Measurements from ENCODE around the gene PPME1. TPM values are rescaled to one million over a fixed set of nuclear protein-coding genes. Genes with fewer than 3 reads are reported as not detected.

The PPME1 gene
- total and polyA plus RNA-seq, 2 of the 4 experiments (the other 2 are of a cell fraction) = 42.3 to 89.5 TPM

GRCh38 chr11:74154620-74155281 is 16.3 kb upstream of the PPME1 start:
- Histone ChIP-seq H3K4ac (ENCODE audit: low read depth, low read length) (no peak overlapping the region), H3K27me3 (ENCODE audit: control insufficient read depth, insufficient read depth, low read length) (no peaks in the 10 kb centered on the region), H3K18ac (ENCODE audit: low read depth, low read length) (no peak overlapping the region), H2BK120ac (ENCODE audit: low read depth, low read length) (0 out of 2 replicates have a peak overlapping the region, but pooled peaks have one; percentile 19), H3K79me1 (ENCODE audit: low read depth in 1 of 2, low read length in 2 of 2) (peaks cover 27 to 43% of the 10 kb centered on the region in 2 experiments), H3K4me3 (ENCODE audit: insufficient read depth, low read depth, low read length) (no peak overlapping the region), H2BK5ac (ENCODE audit: low read depth, low read length, poor library complexity, severe bottlenecking) (peak overlapping the region; percentile 3), H4K91ac (ENCODE audit: insufficient read depth, low read depth, low read length) (no peak overlapping the region), H3K9me3 (ENCODE audit: control insufficient read depth, insufficient read depth, low read length) (no peaks in the 10 kb centered on the region), H3K27ac (ENCODE audit: insufficient read depth, low read length) (no peak overlapping the region; the same call in 1 of the 2 replicates), H2AK5ac (ENCODE audit: low read depth, low read length) (no peak overlapping the region), H2BK20ac (ENCODE audit: low read depth, low read length) (peak overlapping the region; percentile 38; the same call in 1 of the 2 replicates), H3K56ac (ENCODE audit: extremely low read depth, insufficient read depth, low read length) (no peak overlapping the region), H2BK15ac (ENCODE audit: low read depth, low read length) (peak overlapping the region; percentile 30; the same call in 1 of the 3 replicates), H3K4me1 (ENCODE audit: control insufficient read depth, insufficient read depth, low read length) (peaks cover 2% of the 10 kb centered on the region; the same call in 1 of the 2 replicates), H3K4me2 (ENCODE audit: low read depth, low read length) (peak overlapping the region; percentile 53; the same call in 1 of the 2 replicates), H2AK9ac (replicated peaks; ENCODE audit: low read depth, low read length, poor library complexity) (no peak overlapping the region), H3K23ac (ENCODE audit: low read depth, low read length) (no peak overlapping the region), H2AFZ (replicated peaks; ENCODE audit: low read length, poor library complexity) (no peak overlapping the region), H4K5ac (ENCODE audit: low read depth, low read length) (no peak overlapping the region), H3K14ac (replicated peaks; ENCODE audit: low read depth, low read length) (peak overlapping the region; percentile 74; the same call in 1 of the 2 replicates), H4K8ac (ENCODE audit: low read depth in 2 of 2, low read length in 2 of 2) (no peak overlapping the region), H3K9me1 (ENCODE audit: insufficient read depth, low read length) (peaks cover 3% of the 10 kb centered on the region), H4K20me1 (ENCODE audit: insufficient read depth, low read length) (no peaks in the 10 kb centered on the region), H3K9ac (ENCODE audit: low read depth, low read length) (no peak overlapping the region), H3K36me3 (ENCODE audit: control insufficient read depth, insufficient read depth, low read length) (peaks cover 1% of the 10 kb centered on the region; the same call in 1 of the 2 replicates)
- no peak for TF ChIP-seq USF2 (IDR thresholded peaks at IDR 0.05; ENCODE audit: low read depth, low read length)
- TF ChIP-seq POLR2A (IDR thresholded peaks at IDR 0.05; ENCODE audit: low read depth, low read length) = no peak
- TF ChIP-seq CHD1 (IDR thresholded peaks at IDR 0.05; ENCODE audit: low read depth, low read length) = no peak
- no peak for TF ChIP-seq BHLHE40 (IDR thresholded peaks at IDR 0.05; ENCODE audit: low read depth, low read length)
- TF ChIP-seq CTCF (conservative IDR thresholded peaks at IDR 0.05; ENCODE audit: low read depth, low read length) = no peak
- TF ChIP-seq ELK1 (IDR thresholded peaks at IDR 0.05; ENCODE audit: borderline replicate concordance, low read depth, low read length) = no peak
- TF ChIP-seq NFE2L2 (IDR thresholded peaks at IDR 0.05; ENCODE audit: low read depth, low read length) = no peak
- POLR2A ChIA-PET (ENCODE audit: unreplicated experiment) = no interaction called here
- CTCF ChIA-PET = interaction anchor here (0.7 kb wide), 1 partner anchor 10 kb away, joined by 3 read pairs; no protein-coding TSS in a partner anchor
- no peak for DNase-seq
- in situ Hi-C loops (cut with MboI; ENCODE audit: low sequenced_read_pairs) = no loop called here
- intact Hi-C loops (cut with micrococcal nuclease) = no loop called here
- BruUV-seq (replicated peaks) = no TSS peak
- no CpG with 5 or more reads among the region's 1 CpG for WGBS, 2 experiments (ENCODE audit: extremely low coverage in 2 of 2, insufficient read length in 1 of 2)
- dilution Hi-C loops (cut with HindIII; ENCODE audit: low sequenced_read_pairs, unreplicated experiment) = no loop called here
- ATAC-seq (ENCODE audit: low read depth) = 0 out of 2 replicates have a peak, but pooled peaks have one; percentile 37
